Duodenal mucosa (tissue), 2 donors: ENCODE measurements around the gene CSTPP1.

Source experiments
- H3K27ac ChIP-seq: one replicate; pipeline ENCODE4 v1.7.0; 2013; ENCODE audit warnings: low read depth, low read length
- H3K27me3 ChIP-seq, 2 donors: one replicate each; pipeline ENCODE4 v1.7.0; 2013; ENCODE audit warnings: low read length in 2 of 2, control low read depth in 1 of 2; ENCODE audit not compliant: insufficient read depth in 2 of 2, control insufficient read depth in 1 of 2
- H3K36me3 ChIP-seq, 2 donors: one replicate each; pipeline ENCODE4 v1.7.0; 2013; ENCODE audit warnings: low read length in 2 of 2, control low read depth in 1 of 2; ENCODE audit not compliant: insufficient read depth in 2 of 2, control insufficient read depth in 1 of 2
- H3K4me1 ChIP-seq, 2 donors: one replicate each; pipeline ENCODE4 v1.7.0; 2013; ENCODE audit warnings: low read length in 2 of 2, control low read depth in 1 of 2; ENCODE audit not compliant: insufficient read depth in 2 of 2, control insufficient read depth in 1 of 2
- H3K4me3 ChIP-seq, 2 donors: one replicate each; pipeline ENCODE4 v1.7.0; 2013; ENCODE audit warnings: low read length in 2 of 2, low read depth in 1 of 2
- H3K9ac ChIP-seq, 2 donors: one replicate each; pipeline ENCODE4 v1.7.0; 2013; ENCODE audit warnings: low read length in 2 of 2, low read depth in 1 of 2
- H3K9me3 ChIP-seq, 2 donors: one replicate each; pipeline ENCODE4 v1.7.0; 2013; ENCODE audit warnings: low read length in 2 of 2, control low read depth in 1 of 2; ENCODE audit not compliant: control insufficient read depth in 1 of 2

Gene CSTPP1

GRCh38 chr11:47132981-47133380, 196.4 kb downstream of the CSTPP1 start:
- Histone ChIP-seq H3K9ac (no peak overlapping the region), H3K36me3 (peaks cover 0 to 7% of the 10 kb centered on the region in 2 donors), H3K4me1 (peaks cover 19 to 30% of the 10 kb centered on the region in 2 donors), H3K4me3 (no peak overlapping the region), H3K9me3 (no peaks in the 10 kb centered on the region), H3K27ac (no peak overlapping the region), H3K27me3 (no peaks in the 10 kb centered on the region)

GRCh38 chr11:47136327-47136726, 199.8 kb downstream of the CSTPP1 start:
- no peaks in the 10 kb centered on the region for H3K27me3 ChIP-seq
- peaks cover 0 to 18% of the 10 kb centered on the region in 2 donors for H3K36me3 ChIP-seq
- H3K27ac ChIP-seq, result no peak overlapping the region
- peaks cover 19 to 24% of the 10 kb centered on the region in 2 donors for H3K4me1 ChIP-seq
- no peak overlapping the region for H3K9ac ChIP-seq
- no peak overlapping the region for H3K4me3 ChIP-seq
- H3K9me3 ChIP-seq, result no peaks in the 10 kb centered on the region

- H3K27me3 ChIP-seq, result no peaks in the 10 kb centered on the region
- peaks cover 15 to 18% of the 10 kb centered on the region in 2 donors for H3K4me1 ChIP-seq
- no peak overlapping the region for H3K9ac ChIP-seq
- no peaks in the 10 kb centered on the region for H3K9me3 ChIP-seq
- H3K27ac ChIP-seq, result no peak overlapping the region
- H3K36me3 ChIP-seq, result peaks cover 0 to 18% of the 10 kb centered on the region in 2 donors
- no peak overlapping the region for H3K4me3 ChIP-seq
Measured at GRCh38 chr11:47136921-47137320, 200.4 kb downstream of the CSTPP1 start.

- H3K9me3 ChIP-seq, result no peaks in the 10 kb centered on the region
- no peak overlapping the region for H3K27ac ChIP-seq
- peaks cover 13 to 14% of the 10 kb centered on the region in 2 donors for H3K4me1 ChIP-seq
Measured at GRCh38 chr11:47137476-47137875, 200.9 kb downstream of the CSTPP1 start.

GRCh38 chr11:47139878-47140277, 203.3 kb downstream of the CSTPP1 start:
- no peak overlapping the region for H3K4me3 ChIP-seq
- H3K4me1 ChIP-seq, result peaks cover 0 to 6% of the 10 kb centered on the region in 2 donors
- H3K9ac ChIP-seq, result no peak overlapping the region
- H3K36me3 ChIP-seq, result peaks cover 0 to 18% of the 10 kb centered on the region in 2 donors
- H3K9me3 ChIP-seq, result no peaks in the 10 kb centered on the region
- H3K27me3 ChIP-seq, result no peaks in the 10 kb centered on the region
- no peak overlapping the region for H3K27ac ChIP-seq

More at GRCh38 chr11:47137476-47137875, 200.9 kb downstream of the CSTPP1 start:
- Histone ChIP-seq H3K36me3 (peaks cover 0 to 18% of the 10 kb centered on the region in 2 donors), H3K4me3 (no peak overlapping the region), H3K9ac (no peak overlapping the region), H3K27me3 (no peaks in the 10 kb centered on the region)

GRCh38 chr11:47143322-47143721, 206.8 kb downstream of the CSTPP1 start:
- peaks cover 2 to 6% of the 10 kb centered on the region in 2 donors for H3K4me1 ChIP-seq
- H3K27me3 ChIP-seq, result no peaks in the 10 kb centered on the region
- no peaks in the 10 kb centered on the region for H3K9me3 ChIP-seq
- H3K36me3 ChIP-seq, result peaks cover 0 to 8% of the 10 kb centered on the region in 2 donors
- H3K9ac ChIP-seq, result no peak overlapping the region
- no peak overlapping the region for H3K27ac ChIP-seq
- H3K4me3 ChIP-seq, result no peak overlapping the region

GRCh38 chr11:47144541-47144940, 208.0 kb downstream of the CSTPP1 start:
- peaks cover 0 to 4% of the 10 kb centered on the region in 2 donors for H3K36me3 ChIP-seq
- no peaks in the 10 kb centered on the region for H3K27me3 ChIP-seq
- no peak overlapping the region for H3K27ac ChIP-seq
- H3K4me1 ChIP-seq, result peaks cover 13 to 16% of the 10 kb centered on the region in 2 donors
- H3K4me3 ChIP-seq, result no peak overlapping the region
- H3K9ac ChIP-seq, result no peak overlapping the region
- H3K9me3 ChIP-seq, result no peaks in the 10 kb centered on the region

GRCh38 chr11:47147250-47147649, 210.7 kb downstream of the CSTPP1 start:
- Histone ChIP-seq H3K4me1 (peaks cover 13 to 18% of the 10 kb centered on the region in 2 donors), H3K27ac (no peak overlapping the region), H3K4me3 (no peak overlapping the region), H3K9ac (no peak overlapping the region), H3K36me3 (no peaks in the 10 kb centered on the region), H3K27me3 (no peaks in the 10 kb centered on the region), H3K9me3 (no peaks in the 10 kb centered on the region)

GRCh38 chr11:47147681-47148080, 211.1 kb downstream of the CSTPP1 start:
- Histone ChIP-seq H3K4me1 (peaks cover 14 to 20% of the 10 kb centered on the region in 2 donors), H3K4me3 (no peak overlapping the region), H3K27me3 (no peaks in the 10 kb centered on the region), H3K36me3 (no peaks in the 10 kb centered on the region), H3K9me3 (no peaks in the 10 kb centered on the region), H3K9ac (no peak overlapping the region), H3K27ac (no peak overlapping the region)

GRCh38 chr11:47148270-47148669, 211.7 kb downstream of the CSTPP1 start:
- Histone ChIP-seq H3K36me3 (no peaks in the 10 kb centered on the region), H3K27ac (no peak overlapping the region), H3K9me3 (no peaks in the 10 kb centered on the region), H3K27me3 (no peaks in the 10 kb centered on the region), H3K9ac (no peak overlapping the region), H3K4me3 (no peak overlapping the region), H3K4me1 (peaks cover 19 to 21% of the 10 kb centered on the region in 2 donors)
